K562 (cell line): ENCODE results near the gene TNFAIP3. TPM values are rescaled to one million over a fixed set of nuclear protein-coding genes. Genes with fewer than 3 reads are reported as not detected.

Experiments
- CEBPB ChIP-seq: fragments of 450-650 bp; IDR thresholded peaks from 2 replicates; pipeline ENCODE4 v1.6.1; 2016; ENCODE audit warnings: missing genetic modification characterization, missing compliant biosample characterization
- DEAF1 ChIP-seq: fragments of 450-650 bp; formaldehyde crosslinking; IDR thresholded peaks from 2 replicates; pipeline ENCODE4 v1.4.0; 2020; ENCODE audit warnings: mild to moderate bottlenecking, moderate library complexity
- E2F8 ChIP-seq: fragments of 450-650 bp; IDR thresholded peaks from 2 replicates; pipeline ENCODE4 v1.7.1; 2018; ENCODE audit warnings: mild to moderate bottlenecking, low read depth; ENCODE audit not compliant: partially characterized antibody
- GMEB1 ChIP-seq: fragments of 250-450 bp; sonication (Bioruptor Pico); IDR thresholded peaks from 2 replicates; pipeline ENCODE4 v1.4.0; 2020; ENCODE audit warnings: mild to moderate bottlenecking
- ID3 ChIP-seq, 2 experiments: fragments of 250-450 bp in 1 of 2; fragments of 450-650 bp in 1 of 2; sonication (Bioruptor Pico) in 1 of 2; IDR thresholded peaks; 2 replicates each; pipeline versions ENCODE4 v1.6.1 to v1.8.0; 2016 to 2021; ENCODE audit warnings: mild to moderate bottlenecking in 2 of 2, moderate library complexity in 2 of 2, missing compliant biosample characterization in 1 of 2, missing genetic modification characterization in 1 of 2
- KLF16 ChIP-seq: IDR thresholded peaks from 2 replicates; pipeline ENCODE4 v1.6.1; 2016; ENCODE audit warnings: antibody characterized with exemption
- KLF6 ChIP-seq: fragments of 250-450 bp; sonication (Bioruptor Pico); IDR thresholded peaks from 2 replicates; pipeline ENCODE4 v1.4.0; 2020; ENCODE audit warnings: mild to moderate bottlenecking, moderate library complexity, borderline replicate concordance
- NCOA1 ChIP-seq: fragments of 450-650 bp; IDR thresholded peaks from 2 replicates; pipeline ENCODE4 v1.6.1; 2016; ENCODE audit warnings: low read depth
- NFIC ChIP-seq: fragments of 450-650 bp; IDR thresholded peaks from 2 replicates; pipeline ENCODE4 v1.6.1; 2017; ENCODE audit warnings: mild to moderate bottlenecking, inconsistent platforms
- PHB2 ChIP-seq: fragments of 450-650 bp; IDR thresholded peaks from 2 replicates; pipeline ENCODE4 v1.6.1; 2017; ENCODE audit warnings: low read depth
- RBFOX2 ChIP-seq: fragments of 200-400 bp; formaldehyde crosslinking; IDR thresholded peaks from 2 replicates; pipeline ENCODE4 v1.6.1; 2017; ENCODE audit warnings: low read depth, mild to moderate bottlenecking, low read length, moderate library complexity
- ZBTB11 ChIP-seq, 3 experiments: fragments of 200-800 bp in 1 of 3; fragments of 250-450 bp in 1 of 3; fragments of 450-650 bp in 1 of 3; sonication (Bioruptor Pico) in 1 of 3; sonication (Bioruptor generic) in 1 of 3; formaldehyde crosslinking in 1 of 3; IDR thresholded peaks; 2 replicates each; pipeline versions ENCODE4 v1.6.1 to v1.8.0; 2016 to 2022; ENCODE audit warnings: mild to moderate bottlenecking in 2 of 3, missing genetic modification characterization in 2 of 3, missing compliant biosample characterization in 1 of 3, moderate library complexity in 1 of 3
- ZFP91 ChIP-seq: sonication (generic); formaldehyde crosslinking; IDR thresholded peaks from 2 replicates; pipeline ENCODE4 v1.8.0; 2022; ENCODE audit warnings: mild to moderate bottlenecking, missing genetic modification reagents
- polyA plus RNA-seq, 8 experiments: library from polyadenylated mRNA; depleted of rRNA in 4 of 8; stranded (reverse) in 5 of 8; unstranded in 3 of 8; fragments of >200 nt; fragmentation: Nextera tagmentation in 2 of 8; fragmentation: Illumina TruSeq in 1 of 8; extraction: Ambion mirVana in 2 of 8; extraction: Trizol in 1 of 8; gene quantifications; 2 replicates each; pipeline versions ENCODE4 v1.2.1 to v1.2.3, GENCODE V29; 2011 to 2014; ENCODE audit warnings: inconsistent platforms in 1 of 8, missing spikeins in 1 of 8
- total RNA-seq, 7 experiments: library from RNA; depleted of rRNA in 6 of 7; stranded (reverse); fragments of >200 nt in 6 of 7; fragmentation: Illumina TruSeq in 2 of 7; extraction: Trizol in 2 of 7; gene quantifications; 2 replicates each; pipeline versions ENCODE4 v1.2.1 to v1.2.3, GENCODE V29; 2011 to 2021; ENCODE audit warnings: low replicate concordance in 1 of 7

The TNFAIP3 gene
- total and polyA plus RNA-seq, 9 of the 15 experiments (the other 6 are each of a cell fraction or from before 2014, with no cell fraction given), result 0.79 to 17.0 (median 6.4) TPM

- TF ChIP-seq DEAF1, result peak; percentile 41; the same call in 1 of the 2 replicates
- TF ChIP-seq CEBPB (tag), result peak; percentile 97
- peak; percentile 51; the same call in 1 of the 2 replicates for TF ChIP-seq RBFOX2
- TF ChIP-seq NFIC, result peak; percentile 86
- TF ChIP-seq ZBTB11 (CRISPR knock-in tag; IDR thresholded peaks at IDR 0.05), result peak in 1 of 3 experiments; percentile 55; a peak in 1 of 6 replicates
- TF ChIP-seq KLF6, result peak; percentile 68; the same call in 1 of the 2 replicates
- peak; percentile 35; the same call in 1 of the 2 replicates for TF ChIP-seq GMEB1
- TF ChIP-seq NCOA1, result peak; percentile 96
- peak; percentile 92 for TF ChIP-seq KLF16
- TF ChIP-seq E2F8, result peak; percentile 30
- TF ChIP-seq ZFP91 (CRISPR knock-in tag), result 0 out of 2 replicates have a peak, but pooled peaks have one; percentile 32
- peak; percentile 65; the same call in 1 of the 2 replicates for TF ChIP-seq PHB2
- no peak for TF ChIP-seq ID3 (CRISPR knock-in tag; IDR thresholded peaks at IDR 0.05)
- peak; percentile 83 for TF ChIP-seq ID3 (tag; IDR thresholded peaks at IDR 0.05)
Observed at GRCh38 chr6:137863091-137863797, 3.8 kb upstream of the TNFAIP3 start (continued).
